CD4-positive, alpha-beta T cell treated with Interleukin-6 for 4 hours (primary cell): ENCODE measurements around the gene TTC38.

Experiments
- DNase-seq: peaks from one replicate; pipeline ENCODE4 v3.0.0-alpha.2; 2020; ENCODE audit warnings: mixed read lengths

Gene TTC38

DNA sequence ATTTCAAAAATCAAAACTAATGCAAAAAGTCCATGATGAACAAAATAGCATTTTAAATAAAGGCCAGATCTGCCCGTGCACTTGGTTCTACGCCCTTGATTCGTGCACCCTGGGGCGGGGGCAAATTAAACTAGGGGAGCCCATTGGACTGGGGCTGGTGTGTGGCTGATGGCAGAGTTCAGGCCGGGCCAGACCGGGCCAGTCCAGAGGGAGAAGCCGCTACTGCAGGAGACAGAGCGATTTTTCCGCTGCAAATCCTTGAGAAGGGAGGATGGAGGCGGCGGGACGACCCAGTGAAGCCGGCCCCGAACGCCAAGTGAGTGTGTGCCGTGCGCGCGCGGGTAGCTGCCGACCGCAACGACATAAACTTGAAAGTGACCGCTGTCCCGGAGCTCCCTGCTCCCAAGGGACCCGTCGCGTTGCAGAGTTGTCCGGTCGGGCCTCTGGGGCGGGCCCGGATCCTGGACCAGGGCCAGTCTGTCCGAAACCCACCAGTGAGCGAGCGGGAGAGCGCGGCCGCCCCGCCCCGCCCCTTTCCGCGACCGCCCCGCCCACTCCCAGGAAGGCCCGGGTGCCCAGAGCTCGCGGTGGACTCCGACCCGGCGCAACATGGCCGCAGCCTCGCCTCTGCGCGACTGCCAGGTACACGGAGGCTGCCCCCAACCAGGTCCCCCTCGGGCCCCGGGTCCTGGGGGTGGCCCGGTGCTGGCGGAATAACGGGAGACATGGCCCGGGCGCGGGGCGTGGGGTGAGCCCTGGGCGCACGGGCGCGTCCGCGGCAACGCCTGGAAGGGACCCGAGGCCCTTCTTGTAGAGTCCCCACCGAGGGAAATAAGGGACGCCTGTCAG is at the start of gene TTC38:
TTC38 (plus strand) TSS at position 578 of the 849 bp plus-strand sequence; CDS start at position 610, 32 bp downstream.
- DNase-seq = peak; percentile 69

- DNase-seq = no peak
Observed at GRCh38 chr22:46219636-46220035, 48.2 kb upstream of the TTC38 start.

- no peak for DNase-seq
Observed at GRCh38 chr22:46220921-46221320, 46.9 kb upstream of the TTC38 start.

DNA sequence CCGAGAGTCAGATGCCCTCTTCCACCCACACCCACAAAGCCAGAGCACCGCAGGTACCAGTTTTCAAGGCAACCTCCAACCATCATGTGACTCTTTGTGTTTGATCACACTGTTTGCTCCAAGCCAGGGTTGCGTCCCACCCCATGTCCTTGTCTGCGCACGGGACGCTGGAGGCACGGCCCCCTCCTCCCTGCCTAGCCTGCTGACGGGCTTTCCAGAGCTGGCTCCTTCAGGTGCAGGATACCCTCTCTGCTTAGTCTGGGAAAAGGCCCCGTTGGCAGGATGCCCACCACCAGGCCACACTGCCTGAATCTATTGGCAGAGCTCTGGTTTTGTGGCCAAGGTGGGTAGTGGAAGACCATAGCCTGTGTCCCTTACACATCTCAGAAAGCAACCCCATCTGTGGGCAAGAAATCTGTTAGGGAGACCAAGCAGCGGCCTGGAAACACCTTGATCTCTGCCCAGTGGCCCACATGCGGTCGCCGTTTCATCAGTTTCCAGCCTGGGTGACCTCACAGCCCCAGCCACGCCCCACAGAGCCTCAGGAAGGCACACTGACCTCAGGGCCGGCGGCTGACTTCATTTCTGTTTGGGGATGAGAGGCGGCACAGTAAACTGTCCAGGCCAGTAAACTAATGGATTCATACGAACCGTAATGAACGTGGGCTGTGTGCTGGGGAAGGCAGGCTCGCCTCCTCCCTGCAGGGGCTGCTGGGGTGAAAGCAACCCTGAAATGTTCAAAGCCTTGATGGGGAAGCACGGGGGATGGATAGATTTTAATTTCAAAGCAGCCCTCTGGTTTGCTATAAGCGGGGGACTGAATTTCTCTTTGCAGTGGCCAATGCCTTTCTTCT is 43.5 kb upstream of the TTC38 start:
- DNase-seq = no peak

DNA sequence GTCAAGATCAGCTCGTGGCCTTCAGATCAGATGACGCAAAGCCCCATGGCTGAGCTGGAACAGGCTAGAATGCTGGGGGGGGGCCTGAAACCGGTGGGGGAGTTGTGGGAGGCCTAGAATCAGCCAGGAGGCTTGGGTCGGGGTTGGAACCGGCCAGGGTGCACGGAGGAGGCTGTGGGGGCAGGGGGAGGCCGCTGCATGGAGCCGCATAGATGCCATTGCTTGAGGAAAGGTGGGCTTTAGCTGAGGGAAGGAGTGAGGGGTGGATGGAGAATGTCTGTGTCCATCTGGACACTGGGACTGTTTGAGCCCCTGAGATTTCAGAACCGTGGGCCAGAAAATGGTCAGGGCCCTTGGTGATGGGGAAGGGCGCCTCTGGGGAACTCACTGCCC is 42.9 kb upstream of the TTC38 start:
- no peak for DNase-seq

- DNase-seq = no peak
Observed at GRCh38 chr22:46225631-46226030, 42.2 kb upstream of the TTC38 start.

GRCh38 chr22:46226577-46226976 is 41.2 kb upstream of the TTC38 start:
- no peak for DNase-seq

GRCh38 chr22:46229701-46230100 is 38.1 kb upstream of the TTC38 start:
- no peak for DNase-seq

DNA sequence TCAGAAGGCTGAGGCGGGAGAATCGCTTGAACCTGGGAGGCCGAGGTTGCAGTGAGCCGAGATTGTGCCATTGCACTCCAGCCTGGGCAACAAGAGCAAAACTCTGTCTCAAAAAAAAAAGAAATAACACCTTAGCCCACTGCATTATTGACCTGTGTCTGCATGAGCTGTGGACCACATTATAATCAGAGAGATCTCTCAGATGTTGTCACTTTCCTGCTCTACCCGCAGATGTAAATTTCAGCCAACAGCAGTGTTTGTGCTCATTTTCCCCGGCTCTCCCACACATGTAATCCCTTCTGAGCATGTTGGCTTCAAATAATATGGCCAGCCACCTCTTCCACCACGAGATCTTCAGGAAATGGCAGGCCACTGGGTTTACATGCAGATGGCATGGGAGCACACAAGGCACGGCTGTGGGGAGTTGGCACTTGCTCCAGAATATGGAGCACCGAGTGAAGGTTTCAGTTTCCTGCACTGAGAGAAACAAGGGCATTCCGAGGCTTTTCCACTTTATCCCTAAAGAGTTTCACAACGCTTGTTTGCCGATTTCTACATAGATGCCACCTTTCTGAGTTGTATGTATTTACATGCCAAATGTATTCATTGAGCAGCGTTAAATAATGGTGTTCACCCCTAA is 37.4 kb upstream of the TTC38 start:
- DNase-seq = no peak

GRCh38 chr22:46233231-46233630 is 34.6 kb upstream of the TTC38 start:
- no peak for DNase-seq

DNA sequence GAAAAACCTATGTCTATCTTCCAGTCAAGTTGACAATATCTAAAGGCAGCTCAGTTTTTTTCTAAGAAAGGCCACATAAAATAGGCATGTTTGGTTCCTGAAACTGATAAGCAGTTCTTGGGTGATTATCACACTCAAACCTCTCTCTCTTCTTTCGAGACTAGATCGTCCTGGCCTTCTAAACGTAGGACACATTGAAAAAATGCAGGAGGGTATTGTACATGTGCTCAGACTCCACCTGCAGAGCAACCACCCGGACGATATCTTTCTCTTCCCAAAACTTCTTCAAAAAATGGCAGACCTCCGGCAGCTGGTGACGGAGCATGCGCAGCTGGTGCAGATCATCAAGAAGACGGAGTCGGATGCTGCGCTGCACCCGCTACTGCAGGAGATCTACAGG is 32.8 kb upstream of the TTC38 start:
- no peak for DNase-seq

DNA sequence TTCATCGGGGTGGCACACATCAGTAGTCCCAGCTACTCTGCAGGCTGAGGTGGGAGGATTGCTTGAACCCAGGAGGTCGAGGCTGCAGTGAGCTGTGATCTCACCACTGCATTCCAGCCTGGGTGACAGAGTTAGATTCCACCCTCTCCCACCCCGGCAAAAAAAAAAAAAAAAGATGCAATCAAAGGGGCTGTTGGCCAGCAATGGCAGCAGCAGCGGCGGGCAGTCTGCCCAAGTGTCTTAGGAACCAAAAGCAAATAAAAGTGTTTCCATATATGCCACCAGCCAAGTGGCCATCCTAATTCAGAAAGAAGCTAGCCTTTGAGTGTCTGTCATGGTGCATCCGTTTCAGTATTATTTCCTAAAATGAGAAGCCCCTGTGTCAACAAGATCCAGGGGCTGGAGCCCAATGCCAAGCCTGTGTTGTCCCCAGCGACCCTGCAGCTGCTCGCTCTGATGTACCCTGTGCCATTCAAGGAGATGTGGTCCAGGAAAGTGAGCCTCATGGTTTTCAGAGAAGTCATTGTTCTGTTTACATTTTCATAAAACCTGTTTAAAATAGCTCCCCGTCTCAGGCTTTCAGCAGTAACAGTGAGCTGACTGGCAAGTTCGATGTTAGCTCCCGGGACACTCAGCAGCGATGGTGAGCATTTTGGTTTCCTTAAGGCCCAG is 30.2 kb upstream of the TTC38 start:
- no peak for DNase-seq

DNA sequence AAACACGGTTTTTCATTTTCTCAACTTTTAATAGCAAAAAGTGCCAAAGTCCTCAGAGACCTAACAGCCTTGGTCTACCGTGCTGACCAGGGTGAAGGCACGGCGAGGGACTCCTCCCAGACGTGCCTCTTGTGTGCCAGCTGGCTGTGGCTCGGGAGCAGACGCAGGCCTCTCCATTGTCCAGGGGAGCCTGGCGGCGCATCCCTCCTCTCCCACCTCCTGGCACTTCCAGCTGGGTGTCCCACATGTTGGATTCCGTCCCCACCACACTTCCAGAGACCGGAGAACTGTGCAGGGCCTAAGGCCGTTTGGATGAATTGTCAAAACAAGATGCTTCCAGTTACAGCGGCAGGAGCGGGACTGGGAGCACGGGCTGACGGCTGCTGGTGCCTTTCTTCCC is 29.3 kb upstream of the TTC38 start:
- no peak for DNase-seq

DNA sequence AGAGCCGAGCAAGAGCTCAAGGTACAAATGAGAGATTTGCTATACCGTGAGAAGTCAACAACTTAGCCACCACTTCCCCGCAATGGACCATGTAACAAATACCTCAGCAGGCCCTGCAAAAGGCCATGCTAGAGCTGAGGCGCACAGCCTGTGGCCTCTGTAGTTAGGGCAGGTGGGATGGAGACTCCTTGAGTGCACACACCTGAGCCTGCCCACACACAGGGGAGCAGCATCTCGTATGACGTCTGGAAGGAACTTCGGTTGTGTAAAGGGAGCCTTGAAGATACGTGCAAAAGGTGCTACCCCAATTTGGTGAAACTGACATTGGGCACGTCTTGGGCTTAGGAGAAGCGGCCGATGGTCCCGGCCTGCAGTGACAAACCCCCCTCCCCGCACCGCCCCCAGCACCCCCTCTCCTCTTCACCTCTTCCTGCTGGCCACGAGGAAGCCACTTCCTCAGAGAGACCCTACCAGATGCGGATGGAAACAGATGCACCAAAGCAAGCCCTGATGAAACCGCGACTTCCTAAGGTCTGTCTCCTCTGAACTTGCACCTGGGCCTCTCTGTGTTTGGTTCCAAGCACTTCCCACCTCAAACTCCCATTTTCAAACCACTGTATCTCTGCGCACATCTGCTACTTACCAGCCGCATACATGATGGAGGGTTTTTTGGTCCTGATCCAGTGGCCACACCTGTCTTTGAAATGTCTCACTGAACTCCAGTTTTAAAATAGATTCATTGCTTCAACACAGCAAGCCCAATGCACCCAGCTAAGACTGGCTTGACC is 28.4 kb upstream of the TTC38 start:
- peak; percentile 37 for DNase-seq

DNA sequence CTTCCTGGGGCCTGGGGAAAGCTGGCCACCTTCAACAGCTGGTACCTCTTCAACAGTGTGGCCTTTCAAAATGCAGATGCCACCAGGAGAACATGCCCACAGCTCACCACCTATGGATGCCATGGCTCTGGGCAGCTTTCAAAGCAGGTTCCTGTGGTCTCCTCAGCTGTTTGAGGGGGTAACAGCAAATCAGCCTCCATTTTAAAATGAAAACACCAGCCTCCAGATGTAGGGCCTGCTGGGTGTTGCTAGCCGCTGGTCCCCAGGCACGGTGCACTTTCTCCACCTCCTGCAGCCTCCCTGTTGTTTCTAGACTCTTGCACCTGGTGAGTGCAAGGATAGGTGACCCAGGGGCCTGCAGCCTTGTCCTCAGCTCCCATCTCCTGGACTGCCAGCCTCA is 27.7 kb upstream of the TTC38 start:
- DNase-seq = no peak

GRCh38 chr22:46240506-46240905 is 27.3 kb upstream of the TTC38 start:
- DNase-seq = no peak

DNA sequence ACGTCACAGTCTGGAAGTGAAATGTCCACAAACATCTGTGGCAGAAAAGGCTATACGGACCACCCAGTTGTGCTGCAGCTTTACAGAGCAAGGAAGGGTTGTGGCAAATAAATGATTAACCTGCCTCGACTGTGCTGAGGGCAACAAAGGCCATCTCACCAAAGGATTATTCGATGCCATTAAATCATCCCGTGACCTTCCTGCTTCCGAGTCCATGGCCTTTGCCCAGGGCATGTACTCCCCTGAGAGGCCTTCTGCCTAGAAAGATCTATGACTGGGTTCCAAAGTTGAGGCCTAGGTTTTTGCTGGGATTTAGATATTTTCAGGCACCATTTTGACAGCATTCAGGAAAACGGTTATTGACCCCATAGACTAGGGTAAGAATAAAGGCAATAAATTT is 26.9 kb upstream of the TTC38 start:
- DNase-seq = no peak

DNA sequence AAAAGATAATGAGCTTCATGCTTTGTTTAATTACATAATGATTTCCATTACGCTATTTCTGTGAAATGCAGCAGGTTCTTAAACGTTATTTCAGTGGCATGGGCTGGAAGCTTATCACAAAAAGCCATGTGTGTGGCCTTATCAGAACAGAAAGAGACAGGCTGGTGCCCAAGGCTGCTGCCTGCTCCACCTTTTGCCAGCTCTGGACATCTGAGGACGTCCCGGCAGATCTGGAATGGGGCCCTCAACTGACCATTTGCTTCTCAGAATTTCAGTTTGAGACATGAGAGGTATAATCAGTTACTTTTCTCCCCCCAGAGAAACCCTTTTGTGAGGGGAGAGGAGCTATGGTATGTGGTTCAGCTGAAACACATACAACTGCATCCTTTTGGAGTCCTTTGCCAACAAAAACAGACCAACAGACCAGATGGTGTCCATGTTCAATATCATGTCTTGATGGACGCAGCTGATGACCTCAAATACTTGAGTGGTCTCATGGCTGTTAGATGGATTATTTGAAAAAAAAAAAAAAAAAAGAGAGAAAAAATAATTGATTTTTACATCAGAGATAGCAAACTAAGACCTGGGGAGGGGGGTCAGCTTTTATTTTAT is 26.3 kb upstream of the TTC38 start:
- no peak for DNase-seq

- no peak for DNase-seq
Observed at GRCh38 chr22:46242076-46242475, 25.7 kb upstream of the TTC38 start.

GRCh38 chr22:46244771-46245170 is 23.0 kb upstream of the TTC38 start:
- no peak for DNase-seq

GRCh38 chr22:46245511-46245910 is 22.3 kb upstream of the TTC38 start:
- DNase-seq = no peak

GRCh38 chr22:46246178-46246577 is 21.6 kb upstream of the TTC38 start:
- DNase-seq = no peak
